ENCODE measurements around the gene MANSC4. TPM values are rescaled to one million over a fixed set of nuclear protein-coding genes. Genes with fewer than 3 reads are reported as not detected.

MANSC4 gene
- total RNA-seq, 1 experiment from 2014 or later: not detected

- Mint-ChIP-seq H3K36me3 (ENCODE audit: insufficient read depth, unreplicated experiment) (no peaks in the 10 kb centered on the region), H3K27me3 (ENCODE audit: unreplicated experiment) (no peaks in the 10 kb centered on the region), H3K4me3 (ENCODE audit: low read depth, unreplicated experiment) (no peak overlapping the region), H3K9me3 (ENCODE audit: low read depth, unreplicated experiment) (no peaks in the 10 kb centered on the region), H3K27ac (ENCODE audit: unreplicated experiment) (no peak overlapping the region), H3K4me1 (ENCODE audit: low read depth, unreplicated experiment) (no peaks in the 10 kb centered on the region)
- BruUV-seq (replicated peaks): no TSS peak
- no peak for DNase-seq
- intact Hi-C loops (cut with micrococcal nuclease; ENCODE audit: unreplicated experiment): no loop called here
- CTCF ChIA-PET: no interaction called here
- no peak for TF ChIP-seq CTCF (IDR thresholded peaks at IDR 0.05; ENCODE audit: unreplicated experiment)
Observed at GRCh38 chr12:27794818-27795584, 15.0 kb upstream of the MANSC4 start.

- Mint-ChIP-seq H3K4me1 (ENCODE audit: low read depth, unreplicated experiment) (no peaks in the 10 kb centered on the region), H3K27me3 (ENCODE audit: unreplicated experiment) (no peaks in the 10 kb centered on the region), H3K27ac (ENCODE audit: unreplicated experiment) (no peak overlapping the region), H3K36me3 (ENCODE audit: insufficient read depth, unreplicated experiment) (no peaks in the 10 kb centered on the region), H3K4me3 (ENCODE audit: low read depth, unreplicated experiment) (no peak overlapping the region), H3K9me3 (ENCODE audit: low read depth, unreplicated experiment) (no peaks in the 10 kb centered on the region)
- no TSS peak for BruUV-seq (replicated peaks)
- CTCF ChIA-PET: no interaction called here
- no peak for DNase-seq
- TF ChIP-seq CTCF (IDR thresholded peaks at IDR 0.05; ENCODE audit: unreplicated experiment): no peak
- intact Hi-C loops (cut with micrococcal nuclease; ENCODE audit: unreplicated experiment): no loop called here
Observed at GRCh38 chr12:27790179-27790578, 10.1 kb upstream of the MANSC4 start.

- H3K27me3 Mint-ChIP-seq (ENCODE audit: unreplicated experiment): no peaks in the 10 kb centered on the region
- no peak for TF ChIP-seq CTCF (IDR thresholded peaks at IDR 0.05; ENCODE audit: unreplicated experiment)
- BruUV-seq (replicated peaks): no TSS peak
- no peaks in the 10 kb centered on the region for H3K36me3 Mint-ChIP-seq (ENCODE audit: insufficient read depth, unreplicated experiment)
- CTCF ChIA-PET: interaction anchor here (0.7 kb wide), 1 partner anchor 608 kb away, joined by 4 read pairs; no protein-coding TSS in a partner anchor
- no peak overlapping the region for H3K27ac Mint-ChIP-seq (ENCODE audit: unreplicated experiment)
- intact Hi-C loops (cut with micrococcal nuclease; ENCODE audit: unreplicated experiment): no loop called here
- no peaks in the 10 kb centered on the region for H3K9me3 Mint-ChIP-seq (ENCODE audit: low read depth, unreplicated experiment)
- DNase-seq: no peak
- H3K4me3 Mint-ChIP-seq (ENCODE audit: low read depth, unreplicated experiment): no peak overlapping the region
- no peaks in the 10 kb centered on the region for H3K4me1 Mint-ChIP-seq (ENCODE audit: low read depth, unreplicated experiment)
Observed at GRCh38 chr12:27787559-27787958, 7.5 kb upstream of the MANSC4 start.

- BruUV-seq (replicated peaks): no TSS peak
- H3K9me3 Mint-ChIP-seq (ENCODE audit: low read depth, unreplicated experiment): no peaks in the 10 kb centered on the region
- H3K4me3 Mint-ChIP-seq (ENCODE audit: low read depth, unreplicated experiment): no peak overlapping the region
- CTCF ChIA-PET: no interaction called here
- H3K27ac Mint-ChIP-seq (ENCODE audit: unreplicated experiment): no peak overlapping the region
- DNase-seq: no peak
- peaks cover 1% of the 10 kb centered on the region for H3K36me3 Mint-ChIP-seq (ENCODE audit: insufficient read depth, unreplicated experiment)
- H3K27me3 Mint-ChIP-seq (ENCODE audit: unreplicated experiment): no peaks in the 10 kb centered on the region
- no peak for TF ChIP-seq CTCF (IDR thresholded peaks at IDR 0.05; ENCODE audit: unreplicated experiment)
- intact Hi-C loops (cut with micrococcal nuclease; ENCODE audit: unreplicated experiment): no loop called here
- H3K4me1 Mint-ChIP-seq (ENCODE audit: low read depth, unreplicated experiment): peaks cover 12% of the 10 kb centered on the region
Observed at GRCh38 chr12:27785882-27786570, 6.0 kb upstream of the MANSC4 start.
